ENCODE data around the gene CRIP3. TPM values are rescaled to one million over a fixed set of nuclear protein-coding genes. Genes with fewer than 3 reads are reported as not detected.

The CRIP3 gene
- total RNA-seq, 1 donor from 2014 or later = 3.4 TPM

- peaks cover 59% of the 10 kb centered on the region for H3K27me3 Mint-ChIP-seq (ENCODE audit: low read depth)
- no peak overlapping the region for H3K27ac Mint-ChIP-seq
- peaks cover 13% of the 10 kb centered on the region for H3K4me1 Mint-ChIP-seq
- no peak for TF ChIP-seq CTCF (IDR thresholded peaks at IDR 0.05; ENCODE audit: unreplicated experiment)
- H3K4me3 Mint-ChIP-seq = no peak overlapping the region
- H3K36me3 Mint-ChIP-seq = no peaks in the 10 kb centered on the region
- DNase-seq (ENCODE audit: low spot score in 2 of 2, unreplicated experiment in 2 of 2) = no peak
- H3K9me3 Mint-ChIP-seq = no peaks in the 10 kb centered on the region
These were observed 26.6 kb downstream of the CRIP3 start for GRCh38 chr6:43282060-43282459.

GRCh38 chr6:43280234-43280633 lies 28.4 kb downstream of the CRIP3 start:
- DNase-seq (ENCODE audit: low spot score in 2 of 2, unreplicated experiment in 2 of 2) = no peak
- peaks cover 61% of the 10 kb centered on the region for H3K27me3 Mint-ChIP-seq (ENCODE audit: low read depth)
- no peaks in the 10 kb centered on the region for H3K36me3 Mint-ChIP-seq
- no peaks in the 10 kb centered on the region for H3K9me3 Mint-ChIP-seq
- H3K4me3 Mint-ChIP-seq = no peak overlapping the region
- peaks cover 19% of the 10 kb centered on the region for H3K4me1 Mint-ChIP-seq
- TF ChIP-seq CTCF (IDR thresholded peaks at IDR 0.05; ENCODE audit: unreplicated experiment) = no peak
- no peak overlapping the region for H3K27ac Mint-ChIP-seq

- Mint-ChIP-seq H3K27ac (no peak overlapping the region), H3K4me1 (peaks cover 21% of the 10 kb centered on the region), H3K36me3 (no peaks in the 10 kb centered on the region), H3K9me3 (no peaks in the 10 kb centered on the region), H3K4me3 (no peak overlapping the region), H3K27me3 (ENCODE audit: low read depth) (peaks cover 68% of the 10 kb centered on the region)
- TF ChIP-seq CTCF (IDR thresholded peaks at IDR 0.05; ENCODE audit: unreplicated experiment) = no peak
- no peak for DNase-seq (ENCODE audit: low spot score in 2 of 2, unreplicated experiment in 2 of 2)
These were observed 30.0 kb downstream of the CRIP3 start for GRCh38 chr6:43278524-43279078.

- Mint-ChIP-seq H3K27ac (no peak overlapping the region), H3K9me3 (no peaks in the 10 kb centered on the region), H3K4me1 (peaks cover 21% of the 10 kb centered on the region), H3K4me3 (no peak overlapping the region), H3K27me3 (ENCODE audit: low read depth) (peaks cover 74% of the 10 kb centered on the region), H3K36me3 (no peaks in the 10 kb centered on the region)
- no peak for TF ChIP-seq CTCF (IDR thresholded peaks at IDR 0.05; ENCODE audit: unreplicated experiment)
- no peak for DNase-seq (ENCODE audit: low spot score in 2 of 2, unreplicated experiment in 2 of 2)
These were observed 30.7 kb downstream of the CRIP3 start for GRCh38 chr6:43277643-43278523.

GRCh38 chr6:43277306-43277642 lies 31.4 kb downstream of the CRIP3 start:
- H3K4me3 Mint-ChIP-seq = no peak overlapping the region
- no peaks in the 10 kb centered on the region for H3K36me3 Mint-ChIP-seq
- peaks cover 76% of the 10 kb centered on the region for H3K27me3 Mint-ChIP-seq (ENCODE audit: low read depth)

More at GRCh38 chr6:43277306-43277642, 31.4 kb downstream of the CRIP3 start:
- no peak for TF ChIP-seq CTCF (IDR thresholded peaks at IDR 0.05; ENCODE audit: unreplicated experiment)
- H3K4me1 Mint-ChIP-seq = peaks cover 21% of the 10 kb centered on the region
- H3K9me3 Mint-ChIP-seq = no peaks in the 10 kb centered on the region
- H3K27ac Mint-ChIP-seq = no peak overlapping the region
- no peak for DNase-seq (ENCODE audit: low spot score in 2 of 2, unreplicated experiment in 2 of 2)
